RWPE2 (cell line): ENCODE results near the gene STYK1.
"Not testable (repeated sequence)": the region's sequence is repeated elsewhere in the genome, so short reads cannot be mapped to it uniquely, and the experiment has no call there.

Source experiments
- ATAC-seq: fragments of 200-7000 bp; cut with Tn5 transposase; 3 replicates; pipeline ENCODE4 v1.9.1; 2021; ENCODE audit warnings: low read depth
- DNase-seq: peaks from one replicate; pipeline ENCODE4 v3.0.0-alpha.2; 2020; ENCODE audit warnings: low spot score
- H3K27ac ChIP-seq: fragments of 450-650 bp; 2 replicates; pipeline ENCODE4 v1.5.1; 2017; ENCODE audit warnings: mild to moderate bottlenecking; ENCODE audit not compliant: poor library complexity, severe bottlenecking
- H3K27me3 ChIP-seq: fragments of 250-450 bp; sonication (Bioruptor Pico); 2 replicates; pipeline ENCODE4 v1.5.1; 2021; ENCODE audit warnings: mild to moderate bottlenecking, moderate library complexity; ENCODE audit not compliant: insufficient read depth, poor library complexity, severe bottlenecking
- H3K36me3 ChIP-seq: fragments of 250-450 bp; sonication (Bioruptor Pico); 2 replicates; pipeline ENCODE4 v1.5.1; 2020; ENCODE audit warnings: low read depth, mild to moderate bottlenecking, moderate library complexity
- H3K4me1 ChIP-seq: fragments of 250-450 bp; sonication (Bioruptor Pico); 2 replicates; pipeline ENCODE4 v1.5.1; 2021; ENCODE audit warnings: mild to moderate bottlenecking, moderate library complexity; ENCODE audit not compliant: insufficient read depth, poor library complexity, severe bottlenecking
- H3K4me3 ChIP-seq: fragments of 250-450 bp; sonication (Bioruptor Pico); 2 replicates; pipeline ENCODE4 v1.5.1; 2021; ENCODE audit warnings: mild to moderate bottlenecking, moderate library complexity; ENCODE audit not compliant: severe bottlenecking
- H3K9me3 ChIP-seq: fragments of 250-450 bp; sonication (Bioruptor Pico); 2 replicates; pipeline ENCODE4 v1.5.1; 2021; ENCODE audit warnings: mild to moderate bottlenecking, moderate library complexity; ENCODE audit not compliant: severe bottlenecking
- TF ChIP-seq, protein P1 (sequence below): fragments of 450-650 bp; IDR thresholded peaks from one replicate; pipeline ENCODE4 v1.5.1; 2017; ENCODE audit warnings: mild to moderate bottlenecking, moderate library complexity; ENCODE audit not compliant: poor library complexity, severe bottlenecking

STYK1 gene

DNA sequence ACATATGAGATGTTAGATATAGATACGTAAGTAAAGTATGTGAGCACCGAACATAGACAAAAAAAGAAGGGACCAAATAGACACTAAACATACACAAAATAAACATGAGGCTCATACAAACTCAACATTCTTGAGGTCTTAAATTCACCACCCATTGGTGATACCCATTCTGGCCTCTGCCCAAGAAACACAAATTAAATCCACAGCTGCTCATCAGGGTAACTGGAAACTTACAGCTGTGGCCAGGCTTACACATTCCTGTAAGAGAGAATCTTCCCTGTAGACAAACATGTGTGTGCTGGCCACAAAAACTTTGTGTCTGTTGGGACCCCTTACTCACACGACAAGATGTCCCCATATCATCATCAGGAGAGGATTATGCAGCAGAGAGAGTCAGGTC lies 82.9 kb downstream of the STYK1 start:
- TF ChIP-seq, protein P1, sequence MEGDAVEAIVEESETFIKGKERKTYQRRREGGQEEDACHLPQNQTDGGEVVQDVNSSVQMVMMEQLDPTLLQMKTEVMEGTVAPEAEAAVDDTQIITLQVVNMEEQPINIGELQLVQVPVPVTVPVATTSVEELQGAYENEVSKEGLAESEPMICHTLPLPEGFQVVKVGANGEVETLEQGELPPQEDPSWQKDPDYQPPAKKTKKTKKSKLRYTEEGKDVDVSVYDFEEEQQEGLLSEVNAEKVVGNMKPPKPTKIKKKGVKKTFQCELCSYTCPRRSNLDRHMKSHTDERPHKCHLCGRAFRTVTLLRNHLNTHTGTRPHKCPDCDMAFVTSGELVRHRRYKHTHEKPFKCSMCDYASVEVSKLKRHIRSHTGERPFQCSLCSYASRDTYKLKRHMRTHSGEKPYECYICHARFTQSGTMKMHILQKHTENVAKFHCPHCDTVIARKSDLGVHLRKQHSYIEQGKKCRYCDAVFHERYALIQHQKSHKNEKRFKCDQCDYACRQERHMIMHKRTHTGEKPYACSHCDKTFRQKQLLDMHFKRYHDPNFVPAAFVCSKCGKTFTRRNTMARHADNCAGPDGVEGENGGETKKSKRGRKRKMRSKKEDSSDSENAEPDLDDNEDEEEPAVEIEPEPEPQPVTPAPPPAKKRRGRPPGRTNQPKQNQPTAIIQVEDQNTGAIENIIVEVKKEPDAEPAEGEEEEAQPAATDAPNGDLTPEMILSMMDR, result no peak
- no peaks in the 10 kb centered on the region for H3K9me3 ChIP-seq
- ATAC-seq, result no peak

DNA sequence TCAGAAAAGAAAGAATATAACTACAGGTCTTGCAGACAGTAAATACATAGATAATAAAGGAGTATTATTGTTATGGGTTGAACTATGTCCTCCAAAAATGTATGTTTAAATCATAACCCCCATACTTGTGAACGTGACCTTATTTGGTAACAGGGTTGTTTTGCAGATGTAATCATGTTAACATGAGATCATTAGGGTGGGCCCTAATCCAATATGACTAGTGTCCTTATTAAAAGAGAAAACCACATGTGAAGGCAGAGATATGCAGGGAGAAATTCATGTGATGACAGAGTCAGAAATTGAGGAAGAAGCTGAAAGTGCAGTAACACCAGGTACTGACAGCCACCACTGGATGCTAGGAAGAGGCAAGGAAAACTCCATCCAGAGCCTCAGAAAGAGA lies 89.4 kb downstream of the STYK1 start:
- no peaks in the 10 kb centered on the region for H3K9me3 ChIP-seq
- no peak overlapping the region for H3K4me3 ChIP-seq
- no peaks in the 10 kb centered on the region for H3K36me3 ChIP-seq
- no peak overlapping the region for H3K27ac ChIP-seq
- H3K4me1 ChIP-seq, result no peaks in the 10 kb centered on the region
- DNase-seq (no peak), ATAC-seq (no peak)
- H3K27me3 ChIP-seq, result no peaks in the 10 kb centered on the region
- TF ChIP-seq, protein P1, result no peak

More for the DNA sequence above, 82.9 kb downstream of the STYK1 start:
- Histone ChIP-seq H3K4me3 (no peak overlapping the region), H3K27me3 (no peaks in the 10 kb centered on the region), H3K4me1 (no peaks in the 10 kb centered on the region), H3K27ac (no peak overlapping the region), H3K36me3 (no peaks in the 10 kb centered on the region)
- DNase-seq, result no peak

DNA sequence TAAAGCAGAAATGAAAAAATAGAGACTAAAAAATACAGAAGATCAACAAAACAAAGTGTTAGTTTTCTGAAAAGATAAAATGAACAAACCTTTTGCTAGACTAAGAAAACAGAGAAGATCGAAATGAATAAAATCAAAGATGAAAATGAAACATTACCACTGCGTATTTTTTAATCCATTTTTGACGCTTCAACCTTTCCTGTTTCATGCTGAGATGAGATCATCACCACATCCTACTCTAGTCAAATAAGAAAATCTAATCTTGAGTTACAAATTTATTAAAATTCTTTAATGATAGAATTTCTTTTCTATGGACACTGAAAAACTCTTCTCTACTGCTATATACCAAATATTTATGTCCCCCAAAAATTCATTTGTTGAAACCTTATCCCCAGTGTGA lies 91.1 kb downstream of the STYK1 start:
- Histone ChIP-seq H3K4me3 (no peak overlapping the region), H3K27me3 (no peaks in the 10 kb centered on the region), H3K27ac (no peak overlapping the region), H3K36me3 (no peaks in the 10 kb centered on the region), H3K4me1 (no peaks in the 10 kb centered on the region), H3K9me3 (no peaks in the 10 kb centered on the region)
- DNase-seq, result no peak
- no peak for ATAC-seq
- TF ChIP-seq, protein P1, result no peak

DNA sequence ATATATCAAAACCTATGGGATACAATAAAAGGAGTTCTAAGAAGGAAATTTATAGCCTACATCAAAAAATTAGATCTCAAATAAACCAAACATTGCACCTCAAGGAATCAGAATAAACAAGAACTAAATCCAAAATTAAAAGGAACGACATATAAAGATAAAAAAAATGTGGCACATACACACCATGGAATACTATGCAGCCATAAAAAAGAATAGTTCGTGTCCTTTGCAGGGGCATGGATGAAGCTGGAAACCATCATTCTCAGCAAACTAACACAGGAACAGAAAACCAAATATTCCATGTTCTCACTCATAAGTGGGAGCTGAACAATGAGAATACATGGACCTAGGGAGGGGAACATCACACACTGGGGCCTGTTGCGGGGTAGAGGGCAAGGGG lies 91.7 kb downstream of the STYK1 start:
- not testable (repeated sequence) for H3K9me3 ChIP-seq, H3K4me1 ChIP-seq, H3K27me3 ChIP-seq, H3K27ac ChIP-seq, H3K36me3 ChIP-seq, H3K4me3 ChIP-seq, ATAC-seq, DNase-seq

DNA sequence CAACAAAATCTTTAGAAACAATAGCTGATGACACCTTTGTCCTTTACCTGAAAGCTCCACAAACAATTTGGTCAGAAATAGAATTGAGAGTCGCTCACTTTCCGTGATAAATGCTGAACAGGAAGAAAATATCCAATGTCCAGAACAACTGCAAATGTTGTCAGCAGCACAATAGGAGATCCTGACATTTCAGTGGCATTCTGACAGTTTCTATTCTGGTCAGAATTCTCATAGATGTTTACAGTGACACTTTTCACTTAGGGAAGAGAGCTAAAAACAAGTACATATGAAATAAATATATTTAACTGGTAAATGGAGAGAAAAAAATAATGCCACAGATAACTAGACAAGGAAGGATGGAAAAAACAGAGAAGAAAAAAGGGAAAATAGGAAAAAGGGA lies 99.5 kb downstream of the STYK1 start:
- H3K4me3 ChIP-seq, result no peak overlapping the region
- no peaks in the 10 kb centered on the region for H3K4me1 ChIP-seq
- ATAC-seq, result no peak
- no peak for DNase-seq
- TF ChIP-seq, protein P1, result no peak
- H3K9me3 ChIP-seq, result no peaks in the 10 kb centered on the region
- no peaks in the 10 kb centered on the region for H3K27me3 ChIP-seq
- H3K27ac ChIP-seq, result no peak overlapping the region
- no peaks in the 10 kb centered on the region for H3K36me3 ChIP-seq

GRCh38 chr12:10572021-10572490 lies 101.8 kb downstream of the STYK1 start:
- not testable (repeated sequence) for H3K4me1 ChIP-seq, H3K27ac ChIP-seq, H3K36me3 ChIP-seq, DNase-seq, H3K4me3 ChIP-seq, ATAC-seq, H3K27me3 ChIP-seq, H3K9me3 ChIP-seq
